Measurements from ENCODE around the gene CCDC174. TPM values are rescaled to one million over a fixed set of nuclear protein-coding genes. Genes with fewer than 3 reads are reported as not detected.

The CCDC174 gene
- total and polyA plus RNA-seq, 2 donors (not counting 3 experiments of a cell fraction or from before 2014, with no cell fraction given), result 4.7 to 16.6 TPM

DNA sequence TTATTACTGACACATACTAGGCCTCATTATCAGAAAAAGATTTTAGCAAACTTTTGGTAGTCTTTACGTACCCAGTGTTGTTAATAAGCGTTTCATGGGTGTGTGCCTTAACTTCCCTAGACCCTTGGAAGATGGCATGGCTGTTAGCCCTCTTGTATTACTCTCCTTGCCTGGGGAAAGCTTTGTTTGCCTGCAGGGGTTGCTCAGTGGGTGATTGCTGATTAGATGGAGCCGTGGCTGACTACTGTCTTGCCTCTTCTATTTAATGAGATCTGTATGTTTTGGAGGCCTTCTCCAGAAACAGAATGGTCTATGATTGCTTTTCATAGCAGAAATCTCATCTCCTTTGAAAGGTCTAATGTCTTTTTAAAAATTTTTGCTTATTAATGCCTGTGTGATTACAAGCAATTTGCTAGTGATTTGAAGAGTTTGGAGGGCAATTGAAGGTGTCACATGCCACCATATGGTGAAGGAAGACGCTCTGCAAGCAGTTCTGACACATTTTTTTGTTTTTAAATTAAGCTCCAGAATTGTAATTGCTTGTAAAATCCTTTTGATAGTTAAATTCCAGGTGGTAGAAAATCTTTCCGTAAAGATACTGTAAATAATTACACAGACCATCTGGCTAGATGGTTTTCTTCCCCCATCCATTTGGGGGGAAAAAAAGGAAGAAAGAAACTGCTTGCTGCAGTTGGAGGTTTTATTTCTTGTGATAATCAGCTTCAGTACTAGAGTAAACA is 12.0 kb downstream of the CCDC174 start:
- FAIRE-seq, result no peak
- TF ChIP-seq, protein P1, sequence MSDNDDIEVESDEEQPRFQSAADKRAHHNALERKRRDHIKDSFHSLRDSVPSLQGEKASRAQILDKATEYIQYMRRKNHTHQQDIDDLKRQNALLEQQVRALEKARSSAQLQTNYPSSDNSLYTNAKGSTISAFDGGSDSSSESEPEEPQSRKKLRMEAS (IDR thresholded peaks at IDR 0.05; ENCODE audit: insufficient read depth, insufficient read length), result no peak
- TF ChIP-seq GATA2 (IDR thresholded peaks at IDR 0.05; ENCODE audit: insufficient read depth, insufficient read length, low read depth, low read length) (no peak), FOS (IDR thresholded peaks at IDR 0.05; ENCODE audit: borderline replicate concordance, insufficient read depth, low read length) (no peak), EZH2 (IDR thresholded peaks at IDR 0.05; ENCODE audit: borderline replicate concordance, low read depth, low read length, severe bottlenecking) (no peak), POLR2AphosphoS5 (IDR thresholded peaks at IDR 0.05; ENCODE audit: insufficient read depth, low read depth, low read length) (no peak), MYC (IDR thresholded peaks at IDR 0.05; ENCODE audit: low read depth, low read length) (no peak), POLR2A (IDR thresholded peaks at IDR 0.05; ENCODE audit: low read depth, low read length) (no peak), JUN (IDR thresholded peaks at IDR 0.05; ENCODE audit: borderline replicate concordance, insufficient read depth, insufficient read length, low read depth) (no peak)
- TF ChIP-seq, protein P2, sequence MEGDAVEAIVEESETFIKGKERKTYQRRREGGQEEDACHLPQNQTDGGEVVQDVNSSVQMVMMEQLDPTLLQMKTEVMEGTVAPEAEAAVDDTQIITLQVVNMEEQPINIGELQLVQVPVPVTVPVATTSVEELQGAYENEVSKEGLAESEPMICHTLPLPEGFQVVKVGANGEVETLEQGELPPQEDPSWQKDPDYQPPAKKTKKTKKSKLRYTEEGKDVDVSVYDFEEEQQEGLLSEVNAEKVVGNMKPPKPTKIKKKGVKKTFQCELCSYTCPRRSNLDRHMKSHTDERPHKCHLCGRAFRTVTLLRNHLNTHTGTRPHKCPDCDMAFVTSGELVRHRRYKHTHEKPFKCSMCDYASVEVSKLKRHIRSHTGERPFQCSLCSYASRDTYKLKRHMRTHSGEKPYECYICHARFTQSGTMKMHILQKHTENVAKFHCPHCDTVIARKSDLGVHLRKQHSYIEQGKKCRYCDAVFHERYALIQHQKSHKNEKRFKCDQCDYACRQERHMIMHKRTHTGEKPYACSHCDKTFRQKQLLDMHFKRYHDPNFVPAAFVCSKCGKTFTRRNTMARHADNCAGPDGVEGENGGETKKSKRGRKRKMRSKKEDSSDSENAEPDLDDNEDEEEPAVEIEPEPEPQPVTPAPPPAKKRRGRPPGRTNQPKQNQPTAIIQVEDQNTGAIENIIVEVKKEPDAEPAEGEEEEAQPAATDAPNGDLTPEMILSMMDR (IDR thresholded peaks at IDR 0.05; ENCODE audit: extremely low read depth in 1 of 2, insufficient read depth in 1 of 2, low read depth in 1 of 2, low read length in 2 of 2), result no peak
- ChIA-PET CTCF (interaction anchor here (1.0 kb wide), 1 partner anchor 13 kb away, joined by 3 read pairs; no protein-coding TSS in a partner anchor), POLR2A (no interaction called here)
- BruUV-seq (replicated peaks), result no TSS peak
- H3K27ac ChIP-seq (ENCODE audit: insufficient read depth, low read depth, low read length), result no peak overlapping the region
- no peaks in the 10 kb centered on the region for H4K20me1 ChIP-seq (replicated peaks; ENCODE audit: control insufficient read depth, extremely low read depth, insufficient read depth, low read length)
- dilution Hi-C loops (cut with MboI; ENCODE audit: extremely low pct_ligation_motif_present, low sequenced_read_pairs), result no loop called here
- H3K9ac ChIP-seq (replicated peaks; ENCODE audit: extremely low read depth, insufficient read depth, low read length), result no peak overlapping the region
- H3K27me3 ChIP-seq (ENCODE audit: control insufficient read depth in 2 of 2, insufficient read depth in 2 of 2, low read length in 2 of 2), result no peaks in the 10 kb centered on the region
- intact Hi-C loops (cut with micrococcal nuclease), result no loop called here
- H3K4me1 ChIP-seq (ENCODE audit: control insufficient read depth, extremely low read depth, insufficient read depth, low read length), result no peaks in the 10 kb centered on the region
- H3K9me3 ChIP-seq (replicated peaks; ENCODE audit: control insufficient read depth, insufficient read depth, low read length), result no peaks in the 10 kb centered on the region
- H3K79me2 ChIP-seq (ENCODE audit: control insufficient read depth, insufficient read depth, low read length), result no peaks in the 10 kb centered on the region
- no peaks in the 10 kb centered on the region for H3K9me1 ChIP-seq (replicated peaks; ENCODE audit: control insufficient read depth, extremely low read depth, insufficient read depth, low read length)
- no peak overlapping the region for H3K4me3 ChIP-seq (replicated peaks in 1 of 3; ENCODE audit: insufficient read depth in 1 of 3, low read depth in 1 of 3, low read length in 3 of 3)
- peaks cover 22 to 62% of the 10 kb centered on the region in 2 experiments for H3K36me3 ChIP-seq (ENCODE audit: control insufficient read depth in 2 of 2, extremely low read depth in 1 of 2, insufficient read depth in 2 of 2, low read length in 2 of 2)
- DNase-seq (ENCODE audit: low read depth, low spot score), result no peak
- H3K4me2 ChIP-seq (ENCODE audit: insufficient read depth, low read length), result no peak overlapping the region
- H2AFZ ChIP-seq (ENCODE audit: low read depth, low read length), result no peak overlapping the region

Measured in endothelial cell of umbilical vein (primary cell).